Gastroesophageal sphincter (tissue), 4 donors: ENCODE data around the gene ARL6IP4. TPM values are rescaled to one million over a fixed set of nuclear protein-coding genes. Genes with fewer than 3 reads are reported as not detected.
A peak's percentile ranks its signal among the peaks of the same experiment; 100 is the strongest.

Experiments used
- ATAC-seq: fragments of 150-250 bp; one replicate; pipeline ENCODE4 v1.9.1; 2016; ENCODE audit warnings: mild to moderate bottlenecking, moderate library complexity
- H3K27ac ChIP-seq, 4 donors: fragments of 200-600 bp; sonication (generic) in 3 of 4; 1 replicate in 3 of 4; 2 replicates in 1 of 4; pipeline ENCODE4 v1.5.1; 2016 to 2019
- H3K27me3 ChIP-seq: fragments of 200-600 bp; sonication (generic); one replicate; pipeline ENCODE4 v1.5.1; 2019
- H3K36me3 ChIP-seq, 2 donors: fragments of 200-600 bp; sonication (generic); one replicate each; pipeline ENCODE4 v1.5.1; 2019; ENCODE audit warnings: control low read depth in 1 of 2
- H3K4me1 ChIP-seq, 3 donors: fragments of 200-600 bp; sonication (generic); 1 replicate in 2 of 3; 2 replicates in 1 of 3; pipeline ENCODE4 v1.5.1; 2016 to 2019; ENCODE audit warnings: control low read depth in 2 of 3
- H3K4me3 ChIP-seq, 2 donors: fragments of 200-600 bp; sonication (generic); one replicate each; pipeline ENCODE4 v1.5.1; 2019; ENCODE audit warnings: mild to moderate bottlenecking in 1 of 2, moderate library complexity in 1 of 2
- H3K9me3 ChIP-seq, 3 donors: fragments of 200-600 bp; sonication (generic); one replicate each; pipeline ENCODE4 v1.5.1; 2017 to 2019; ENCODE audit warnings: control low read depth in 2 of 3
- EP300 ChIP-seq: sonication (generic); formaldehyde crosslinking; IDR thresholded peaks from one replicate; pipeline ENCODE4 v1.6.1; 2017; ENCODE audit warnings: antibody characterized with exemption, mild to moderate bottlenecking
- POLR2A ChIP-seq, 2 donors: fragments of 450-650 bp; IDR thresholded peaks; one replicate each; pipeline ENCODE4 v1.6.1; 2017; ENCODE audit warnings: antibody characterized with exemption in 2 of 2, mild to moderate bottlenecking in 2 of 2, moderate library complexity in 1 of 2
- POLR2AphosphoS5 ChIP-seq: sonication (generic); formaldehyde crosslinking; IDR thresholded peaks from one replicate; pipeline ENCODE4 v1.6.1; 2017; ENCODE audit warnings: antibody characterized with exemption
- WGBS, 2 donors: methylation state at CpG; one replicate each; pipeline ENCODE4 v1.1.5; 2018; ENCODE audit warnings: low coverage in 1 of 2; 5-methylcytosine and 5-hydroxymethylcytosine counted together
- total RNA-seq, 4 donors: library from RNA; depleted of rRNA; stranded (reverse); fragments of >200 nt; gene quantifications; one replicate each; pipeline ENCODE4 v1.1.0, GENCODE V29; 2016
- TF ChIP-seq, protein P1 (sequence below), 4 experiments: fragments of 200-600 bp in 2 of 4; fragments of 450-650 bp in 2 of 4; sonication (generic) in 1 of 4; IDR thresholded peaks; one replicate each; pipeline ENCODE4 v1.5.1; 2017 to 2019; ENCODE audit warnings: antibody characterized with exemption in 4 of 4, mild to moderate bottlenecking in 2 of 4, moderate library complexity in 2 of 4

Gene ARL6IP4
- total RNA-seq, 4 donors from 2014 or later = 251 to 343 (median 302) TPM

DNA sequence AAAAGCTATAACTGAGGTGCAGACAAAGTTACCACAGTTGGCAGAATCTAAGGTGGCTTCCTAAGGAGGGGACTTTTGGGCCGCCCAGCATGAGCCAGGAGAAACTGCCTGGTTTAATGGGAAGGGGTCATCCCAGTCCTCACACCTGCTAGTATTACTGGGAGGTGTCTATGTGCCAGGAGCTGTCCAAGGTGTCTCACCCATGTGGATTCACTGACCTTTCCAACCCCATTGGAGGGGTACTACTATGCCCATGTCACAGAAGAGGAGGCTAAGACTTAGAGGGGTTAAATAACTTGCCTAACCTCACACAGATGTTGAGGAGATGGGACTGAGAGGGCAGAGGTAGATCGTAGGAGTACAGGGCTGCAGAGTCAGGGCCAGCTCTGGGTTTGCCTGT, 24.4 kb upstream of the ARL6IP4 start:
- H3K9me3 ChIP-seq = no peaks in the 10 kb centered on the region
- peaks cover 0 to 5% (median 0%) of the 10 kb centered on the region in 3 donors for H3K4me1 ChIP-seq
- ATAC-seq = no peak
- TF ChIP-seq EP300 (no peak), POLR2AphosphoS5 (no peak), POLR2A (IDR thresholded peaks at IDR 0.05) (no peak)
- TF ChIP-seq, protein P1, sequence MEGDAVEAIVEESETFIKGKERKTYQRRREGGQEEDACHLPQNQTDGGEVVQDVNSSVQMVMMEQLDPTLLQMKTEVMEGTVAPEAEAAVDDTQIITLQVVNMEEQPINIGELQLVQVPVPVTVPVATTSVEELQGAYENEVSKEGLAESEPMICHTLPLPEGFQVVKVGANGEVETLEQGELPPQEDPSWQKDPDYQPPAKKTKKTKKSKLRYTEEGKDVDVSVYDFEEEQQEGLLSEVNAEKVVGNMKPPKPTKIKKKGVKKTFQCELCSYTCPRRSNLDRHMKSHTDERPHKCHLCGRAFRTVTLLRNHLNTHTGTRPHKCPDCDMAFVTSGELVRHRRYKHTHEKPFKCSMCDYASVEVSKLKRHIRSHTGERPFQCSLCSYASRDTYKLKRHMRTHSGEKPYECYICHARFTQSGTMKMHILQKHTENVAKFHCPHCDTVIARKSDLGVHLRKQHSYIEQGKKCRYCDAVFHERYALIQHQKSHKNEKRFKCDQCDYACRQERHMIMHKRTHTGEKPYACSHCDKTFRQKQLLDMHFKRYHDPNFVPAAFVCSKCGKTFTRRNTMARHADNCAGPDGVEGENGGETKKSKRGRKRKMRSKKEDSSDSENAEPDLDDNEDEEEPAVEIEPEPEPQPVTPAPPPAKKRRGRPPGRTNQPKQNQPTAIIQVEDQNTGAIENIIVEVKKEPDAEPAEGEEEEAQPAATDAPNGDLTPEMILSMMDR (IDR thresholded peaks at IDR 0.05) = no peak
- no peak overlapping the region for H3K27ac ChIP-seq
- H3K27me3 ChIP-seq = no peaks in the 10 kb centered on the region
- H3K4me3 ChIP-seq = no peak overlapping the region
- WGBS, 2 donors = 50 to 100% methylated on average over 1 of the region's 2 CpGs
- peaks cover 0 to 31% of the 10 kb centered on the region in 2 donors for H3K36me3 ChIP-seq

DNA sequence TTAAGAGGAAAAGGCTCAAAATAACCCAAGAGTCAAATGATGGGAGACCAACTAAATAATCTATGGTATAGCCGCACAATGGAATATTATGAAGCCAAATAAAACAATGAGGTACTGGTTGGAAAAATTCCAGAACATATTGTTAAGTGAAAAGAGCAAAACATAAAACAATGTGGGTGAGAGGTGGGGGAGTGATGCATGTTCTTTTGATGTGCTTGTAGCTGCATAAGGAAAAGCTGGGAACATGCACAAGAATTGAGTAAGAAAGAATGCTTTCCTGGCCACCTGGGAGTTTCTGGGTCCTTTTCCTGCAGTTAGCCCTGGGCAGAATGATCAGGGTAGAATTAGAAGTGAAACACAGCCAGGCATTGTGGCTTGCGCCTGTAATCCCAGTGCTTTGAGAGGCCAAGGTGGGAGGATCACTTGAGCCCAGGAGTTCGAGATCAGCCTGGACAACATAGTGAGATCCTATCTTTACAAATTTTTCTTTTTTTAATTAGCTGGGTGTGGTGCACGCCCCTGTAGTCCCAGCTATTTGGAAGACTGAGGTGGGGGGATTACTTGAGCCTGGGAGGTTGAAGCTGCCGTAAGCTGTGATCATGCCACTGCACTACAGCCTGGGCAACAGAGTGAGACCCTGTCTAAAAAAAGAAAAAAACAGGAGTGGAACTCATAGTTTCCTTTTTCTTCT, 22.1 kb upstream of the ARL6IP4 start:
- TF ChIP-seq POLR2A (IDR thresholded peaks at IDR 0.05) (no peak), EP300 (no peak), POLR2AphosphoS5 (no peak)
- TF ChIP-seq, protein P1 (IDR thresholded peaks at IDR 0.05) = no peak
- 85 to 88% methylated on average over 2 to 5 of the region's 5 CpGs for WGBS, 2 donors
- Histone ChIP-seq H3K27ac (no peak overlapping the region), H3K9me3 (no peaks in the 10 kb centered on the region), H3K36me3 (peaks cover 0 to 31% of the 10 kb centered on the region in 2 donors), H3K27me3 (no peaks in the 10 kb centered on the region), H3K4me3 (no peak overlapping the region), H3K4me1 (peaks cover 0 to 15% (median 0%) of the 10 kb centered on the region in 3 donors)
- ATAC-seq = peak; percentile 52

DNA sequence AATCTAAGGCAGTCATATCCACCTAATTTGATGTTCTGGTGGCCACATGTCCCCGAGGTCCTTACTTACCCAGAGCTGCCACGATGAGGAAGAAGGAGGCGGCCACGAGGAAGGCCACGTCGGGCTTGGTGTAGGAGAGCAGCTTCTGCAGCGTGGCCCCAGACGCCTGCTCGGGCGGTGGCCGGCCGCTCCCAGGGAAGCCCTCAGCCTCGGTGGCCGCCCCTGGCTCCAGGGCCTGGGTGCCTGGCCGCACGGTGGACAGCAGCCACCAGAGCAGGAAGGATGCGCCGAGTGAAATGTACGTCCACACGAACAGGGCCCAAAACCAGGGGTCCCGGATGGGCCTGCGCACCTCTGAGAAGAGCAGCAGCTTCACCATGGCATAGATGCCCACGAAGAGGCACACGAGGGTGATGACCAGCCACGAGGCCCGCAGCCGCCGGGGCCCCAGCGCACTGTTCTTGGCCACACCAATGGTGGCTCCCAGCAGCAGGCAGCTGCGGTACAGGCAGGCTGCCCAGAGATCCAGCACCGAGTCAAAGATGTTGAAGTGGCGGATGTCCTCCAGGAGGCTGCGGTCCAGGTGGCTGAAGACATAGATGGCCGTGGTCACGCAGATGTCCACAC, 20.8 kb upstream of the ARL6IP4 start:
- no peak for ATAC-seq
- Histone ChIP-seq H3K4me1 (peaks cover 0 to 28% (median 10%) of the 10 kb centered on the region in 3 donors), H3K27ac (no peak overlapping the region), H3K36me3 (peaks cover 0 to 31% of the 10 kb centered on the region in 2 donors), H3K9me3 (no peaks in the 10 kb centered on the region), H3K27me3 (no peaks in the 10 kb centered on the region), H3K4me3 (no peak overlapping the region)
- TF ChIP-seq POLR2AphosphoS5 (no peak), EP300 (no peak), POLR2A (IDR thresholded peaks at IDR 0.05) (no peak)
- TF ChIP-seq, protein P1 (IDR thresholded peaks at IDR 0.05) = no peak
- WGBS, 2 donors = no CpG with 5 or more reads among the region's 35 CpGs

DNA sequence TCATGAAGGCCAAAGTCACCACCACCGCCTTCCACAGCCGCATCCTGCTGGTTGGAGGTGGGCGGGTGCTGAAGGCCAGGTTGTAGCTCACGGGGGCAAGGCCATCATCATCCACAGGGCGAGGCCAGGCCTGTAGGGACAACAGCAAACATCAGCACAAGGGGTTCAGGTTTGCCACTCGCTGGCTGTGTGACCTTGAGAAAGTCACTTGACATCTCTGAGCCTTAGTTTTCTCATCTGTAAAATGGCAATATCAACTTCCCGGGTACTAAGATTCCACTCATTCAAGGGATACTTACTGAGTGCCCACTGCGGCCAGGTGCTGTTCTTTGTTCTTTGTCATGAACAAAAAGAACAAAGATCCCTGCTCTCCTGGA, 20.3 kb upstream of the ARL6IP4 start:
- ATAC-seq = no peak

More for the DNA sequence above, 20.3 kb upstream of the ARL6IP4 start:
- Histone ChIP-seq H3K27me3 (no peaks in the 10 kb centered on the region), H3K9me3 (no peaks in the 10 kb centered on the region), H3K4me1 (peaks cover 0 to 33% (median 15%) of the 10 kb centered on the region in 3 donors), H3K36me3 (peaks cover 0 to 31% of the 10 kb centered on the region in 2 donors), H3K4me3 (no peak overlapping the region), H3K27ac (no peak overlapping the region)
- WGBS, 2 donors = 100% methylated on average over 1 of the region's 8 CpGs; no CpG with 5 or more reads in 1 of the 2 donors
- TF ChIP-seq POLR2A (IDR thresholded peaks at IDR 0.05) = no peak
- TF ChIP-seq, protein P1 (IDR thresholded peaks at IDR 0.05) = no peak
- no peak for TF ChIP-seq EP300
- TF ChIP-seq POLR2AphosphoS5 = no peak
